Uterus (tissue), 4 donors: ENCODE results near the gene FDXR. TPM values are rescaled to one million over a fixed set of nuclear protein-coding genes. Genes with fewer than 3 reads are reported as not detected.

Source experiments
- DNase-seq, 2 donors: peaks; one replicate each; pipeline ENCODE4 v3.0.0-alpha.2; 2019 to 2020
- H3K27ac ChIP-seq, 2 donors: fragments of 200-600 bp; sonication (generic); 1 replicate in 1 of 2; 2 replicates in 1 of 2; pipeline ENCODE4 v1.5.1; 2016 to 2018
- H3K27me3 ChIP-seq, 2 donors: fragments of 200-600 bp; sonication (generic); one replicate each; pipeline ENCODE4 v1.5.1; 2018 to 2019; ENCODE audit warnings: control low read depth in 1 of 2
- H3K36me3 ChIP-seq, 2 donors: fragments of 200-600 bp; sonication (generic); one replicate each; pipeline ENCODE4 v1.5.1; 2019; ENCODE audit warnings: control low read depth in 1 of 2
- H3K4me1 ChIP-seq, 2 donors: fragments of 200-600 bp; sonication (generic); one replicate each; pipeline ENCODE4 v1.5.1; 2018 to 2019; ENCODE audit warnings: control low read depth in 1 of 2
- H3K4me3 ChIP-seq, 2 donors: fragments of 200-600 bp; sonication (generic); 1 replicate in 1 of 2; 2 replicates in 1 of 2; pipeline ENCODE4 v1.5.1; 2018 to 2019; ENCODE audit warnings: mild to moderate bottlenecking in 1 of 2
- H3K9me3 ChIP-seq, 2 donors: fragments of 200-600 bp; sonication (generic); one replicate each; pipeline ENCODE4 v1.5.1; 2019; ENCODE audit warnings: control low read depth in 1 of 2
- POLR2A ChIP-seq, 2 donors: fragments of 450-650 bp; IDR thresholded peaks; one replicate each; pipeline ENCODE4 v1.6.1; 2016; ENCODE audit warnings: antibody characterized with exemption in 2 of 2, mild to moderate bottlenecking in 1 of 2, moderate library complexity in 1 of 2
- intact Hi-C: fragments of 100-400 bp; cut with DNase I; formaldehyde crosslinking; loops from one replicate; pipeline ENCODE4 v1.15.1; 2023; ENCODE audit warnings: low total_unique reads
- total RNA-seq, 4 donors: library from RNA; depleted of rRNA in 3 of 4; stranded (reverse); fragments of >200 nt in 3 of 4; gene quantifications; one replicate each; pipeline versions ENCODE4 v1.1.0 to v1.2.4, GENCODE V29; 2014 to 2023
- TF ChIP-seq, protein P1 (sequence below), 4 experiments: fragments of 200-600 bp in 2 of 4; fragments of 450-650 bp in 2 of 4; sonication (generic) in 2 of 4; IDR thresholded peaks; one replicate each; pipeline ENCODE4 v1.5.1; 2016 to 2019; ENCODE audit warnings: antibody characterized with exemption in 4 of 4, mild to moderate bottlenecking in 2 of 4, moderate library complexity in 1 of 4
- donor health status: DM: yes; HTN: yes; CAD: no.

Gene FDXR
- total RNA-seq, 4 donors from 2014 or later = 5.1 to 13.4 (median 7.2) TPM; not detected in 1

DNA sequence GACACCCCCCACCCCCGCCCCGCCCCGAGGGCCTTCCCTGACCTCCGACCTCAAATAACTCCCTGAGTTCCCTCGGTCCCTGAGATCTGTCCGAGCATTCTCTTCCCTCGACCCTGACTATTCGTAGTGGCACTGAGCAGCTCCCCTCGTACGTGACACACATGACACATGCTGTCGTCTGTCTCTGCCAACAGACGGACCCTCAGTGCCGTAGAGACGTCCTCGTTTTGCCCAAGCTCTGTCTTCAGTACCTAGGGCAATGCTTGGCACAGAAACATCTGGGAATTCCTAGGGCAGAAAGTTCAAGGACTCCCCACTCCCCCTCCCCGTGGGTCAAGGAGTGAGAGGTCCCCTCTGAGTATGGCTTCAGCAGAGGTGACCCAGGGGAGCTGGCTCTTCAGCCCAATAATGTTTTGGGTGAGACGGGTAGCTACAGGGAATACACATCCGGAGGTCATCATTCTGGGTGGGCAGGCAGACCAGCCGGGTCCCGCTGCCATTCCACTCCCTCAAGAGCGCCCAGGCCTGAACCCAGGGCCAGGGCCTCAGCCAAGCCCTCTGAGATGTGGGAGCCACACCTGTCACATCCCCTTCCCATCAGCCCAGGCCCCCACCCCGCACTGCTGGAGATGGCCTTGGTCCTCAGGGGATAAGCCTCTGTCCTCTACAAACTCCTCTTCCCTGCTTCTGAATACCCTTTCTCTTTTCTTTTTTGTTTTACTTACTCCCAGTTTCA is 21.3 kb upstream of the FDXR start:
- intact Hi-C loops = no loop called here
- H3K4me1 ChIP-seq = peaks cover 0 to 7% of the 10 kb centered on the region in 2 donors
- DNase-seq = no peak
- no peak overlapping the region for H3K4me3 ChIP-seq
- peaks cover 4 to 9% of the 10 kb centered on the region in 2 donors for H3K27me3 ChIP-seq
- TF ChIP-seq POLR2A (IDR thresholded peaks at IDR 0.05) = no peak
- TF ChIP-seq, protein P1, sequence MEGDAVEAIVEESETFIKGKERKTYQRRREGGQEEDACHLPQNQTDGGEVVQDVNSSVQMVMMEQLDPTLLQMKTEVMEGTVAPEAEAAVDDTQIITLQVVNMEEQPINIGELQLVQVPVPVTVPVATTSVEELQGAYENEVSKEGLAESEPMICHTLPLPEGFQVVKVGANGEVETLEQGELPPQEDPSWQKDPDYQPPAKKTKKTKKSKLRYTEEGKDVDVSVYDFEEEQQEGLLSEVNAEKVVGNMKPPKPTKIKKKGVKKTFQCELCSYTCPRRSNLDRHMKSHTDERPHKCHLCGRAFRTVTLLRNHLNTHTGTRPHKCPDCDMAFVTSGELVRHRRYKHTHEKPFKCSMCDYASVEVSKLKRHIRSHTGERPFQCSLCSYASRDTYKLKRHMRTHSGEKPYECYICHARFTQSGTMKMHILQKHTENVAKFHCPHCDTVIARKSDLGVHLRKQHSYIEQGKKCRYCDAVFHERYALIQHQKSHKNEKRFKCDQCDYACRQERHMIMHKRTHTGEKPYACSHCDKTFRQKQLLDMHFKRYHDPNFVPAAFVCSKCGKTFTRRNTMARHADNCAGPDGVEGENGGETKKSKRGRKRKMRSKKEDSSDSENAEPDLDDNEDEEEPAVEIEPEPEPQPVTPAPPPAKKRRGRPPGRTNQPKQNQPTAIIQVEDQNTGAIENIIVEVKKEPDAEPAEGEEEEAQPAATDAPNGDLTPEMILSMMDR (IDR thresholded peaks at IDR 0.05) = no peak
- H3K27ac ChIP-seq = no peak overlapping the region
- H3K36me3 ChIP-seq = no peaks in the 10 kb centered on the region
- H3K9me3 ChIP-seq = no peaks in the 10 kb centered on the region

GRCh38 chr17:74892974-74893911 is 20.4 kb upstream of the FDXR start, which contains the start of gene FADS6:
Gene FADS6, minus strand, starts transcription at chr17:74893633. Its CDS starts 38 bp downstream, at chr17:74893595.
- Histone ChIP-seq H3K27me3 (peaks cover 4 to 9% of the 10 kb centered on the region in 2 donors), H3K27ac (no peak within 1 kb of the TSS), H3K36me3 (no peaks in the 10 kb centered on the region), H3K9me3 (no peaks in the 10 kb centered on the region), H3K4me3 (no peak within 1 kb of the TSS), H3K4me1 (peaks cover 0 to 7% of the 10 kb centered on the region in 2 donors)
- no peak for DNase-seq
- intact Hi-C loops = no loop called here
- no peak for TF ChIP-seq POLR2A (IDR thresholded peaks at IDR 0.05)
- TF ChIP-seq, protein P1 (IDR thresholded peaks at IDR 0.05) = no peak

DNA sequence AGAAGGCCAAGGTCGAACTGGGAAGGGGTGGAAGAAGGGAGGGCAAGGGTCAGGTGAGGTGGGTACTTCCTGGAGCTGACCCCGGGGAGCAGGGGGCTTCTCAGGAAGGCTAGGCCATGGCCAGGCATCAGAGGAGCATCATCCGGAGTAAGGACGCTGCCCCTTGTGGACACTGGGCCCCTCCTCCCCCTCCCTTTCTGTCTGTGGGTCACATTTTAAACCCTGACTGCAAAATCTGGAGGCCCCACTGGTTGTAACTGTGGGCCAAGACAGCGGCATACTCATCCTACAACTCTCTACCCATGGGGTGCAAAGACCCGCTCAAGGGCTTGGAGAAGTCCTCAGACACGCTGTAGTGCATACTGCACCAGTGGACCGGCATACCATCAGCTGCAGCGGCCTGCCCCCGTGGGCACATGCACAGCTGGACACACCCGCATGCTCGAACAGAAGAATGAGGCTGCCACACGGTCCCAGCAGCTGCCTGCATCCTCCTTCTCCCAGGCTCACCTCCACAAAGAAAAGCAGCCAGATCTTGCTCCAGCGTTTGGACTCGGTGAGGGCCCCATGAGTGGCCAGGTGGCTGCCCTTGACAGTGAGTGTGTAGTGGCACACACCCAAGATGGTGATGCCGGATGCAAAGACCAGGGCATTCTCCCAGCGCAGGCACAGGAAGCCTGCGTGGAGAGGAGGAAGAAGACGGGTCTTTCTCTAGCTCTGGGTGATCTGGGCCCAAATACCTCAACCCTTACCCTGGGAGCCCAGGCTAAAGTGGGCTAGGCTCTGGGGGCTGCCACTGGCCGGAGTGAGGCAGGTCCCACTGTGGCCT is 19.4 kb upstream of the FDXR start:
- H3K9me3 ChIP-seq = no peaks in the 10 kb centered on the region
- intact Hi-C loops = no loop called here
- no peak for TF ChIP-seq POLR2A (IDR thresholded peaks at IDR 0.05)
- TF ChIP-seq, protein P1 (IDR thresholded peaks at IDR 0.05) = no peak
- peaks cover 4 to 9% of the 10 kb centered on the region in 2 donors for H3K27me3 ChIP-seq
- peaks cover 0 to 7% of the 10 kb centered on the region in 2 donors for H3K4me1 ChIP-seq
- DNase-seq = no peak
- no peak overlapping the region for H3K4me3 ChIP-seq
- no peaks in the 10 kb centered on the region for H3K36me3 ChIP-seq
- H3K27ac ChIP-seq = no peak overlapping the region

DNA sequence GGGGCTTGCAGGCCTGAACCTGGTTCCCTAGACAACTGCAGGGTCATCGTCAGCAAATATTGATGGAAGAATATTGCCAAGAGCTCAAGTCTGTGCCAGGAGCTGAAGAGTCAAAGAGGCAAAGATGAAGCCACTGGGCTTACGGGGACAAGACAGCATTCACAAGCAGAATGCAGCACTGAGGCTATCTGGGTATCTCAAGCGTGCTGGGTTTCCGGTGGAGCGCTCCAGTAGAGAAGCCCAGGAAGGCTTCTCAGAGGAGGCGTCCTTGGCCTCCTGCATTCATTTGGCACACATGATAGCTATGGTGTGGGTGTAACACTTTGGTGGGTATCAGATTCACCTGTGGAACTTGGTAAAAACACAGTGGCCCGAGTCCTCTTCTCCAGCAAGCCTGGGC is 17.8 kb upstream of the FDXR start:
- TF ChIP-seq, protein P1 (IDR thresholded peaks at IDR 0.05) = no peak
- TF ChIP-seq POLR2A (IDR thresholded peaks at IDR 0.05) = no peak
- Histone ChIP-seq H3K27ac (no peak overlapping the region), H3K36me3 (no peaks in the 10 kb centered on the region), H3K4me1 (peaks cover 0 to 7% of the 10 kb centered on the region in 2 donors), H3K27me3 (peaks cover 4 to 9% of the 10 kb centered on the region in 2 donors), H3K9me3 (no peaks in the 10 kb centered on the region), H3K4me3 (no peak overlapping the region)
- no peak for DNase-seq
- intact Hi-C loops = no loop called here
